ENCODE measurements around the gene NSMF.

Gene NSMF

DNA sequence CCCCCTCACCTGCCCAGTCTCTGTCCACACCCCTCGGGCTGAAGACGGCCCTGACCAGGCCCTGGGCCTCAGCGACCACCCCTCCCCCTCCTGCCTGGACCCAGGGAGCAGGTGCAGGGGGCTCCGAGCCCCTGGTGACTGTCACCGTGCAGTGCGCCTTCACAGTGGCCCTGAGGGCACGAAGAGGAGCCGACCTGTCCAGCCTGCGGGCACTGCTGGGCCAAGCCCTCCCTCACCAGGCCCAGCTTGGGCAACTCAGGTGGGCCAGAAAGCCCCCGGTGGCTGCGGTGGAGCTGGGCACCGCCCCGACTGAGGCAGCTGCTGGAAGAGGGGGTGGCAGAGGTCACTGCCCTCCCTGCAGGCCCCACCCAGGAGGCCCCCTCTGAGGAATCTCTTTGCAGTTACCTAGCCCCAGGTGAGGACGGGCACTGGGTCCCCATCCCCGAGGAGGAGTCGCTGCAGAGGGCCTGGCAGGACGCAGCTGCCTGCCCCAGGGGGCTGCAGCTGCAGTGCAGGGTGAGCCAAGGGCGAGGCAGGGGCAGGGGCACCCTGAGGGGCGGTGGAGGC is 25.7 kb downstream of the NSMF start:
- no peak for DNase-seq (ENCODE audit: low read depth)

DNA sequence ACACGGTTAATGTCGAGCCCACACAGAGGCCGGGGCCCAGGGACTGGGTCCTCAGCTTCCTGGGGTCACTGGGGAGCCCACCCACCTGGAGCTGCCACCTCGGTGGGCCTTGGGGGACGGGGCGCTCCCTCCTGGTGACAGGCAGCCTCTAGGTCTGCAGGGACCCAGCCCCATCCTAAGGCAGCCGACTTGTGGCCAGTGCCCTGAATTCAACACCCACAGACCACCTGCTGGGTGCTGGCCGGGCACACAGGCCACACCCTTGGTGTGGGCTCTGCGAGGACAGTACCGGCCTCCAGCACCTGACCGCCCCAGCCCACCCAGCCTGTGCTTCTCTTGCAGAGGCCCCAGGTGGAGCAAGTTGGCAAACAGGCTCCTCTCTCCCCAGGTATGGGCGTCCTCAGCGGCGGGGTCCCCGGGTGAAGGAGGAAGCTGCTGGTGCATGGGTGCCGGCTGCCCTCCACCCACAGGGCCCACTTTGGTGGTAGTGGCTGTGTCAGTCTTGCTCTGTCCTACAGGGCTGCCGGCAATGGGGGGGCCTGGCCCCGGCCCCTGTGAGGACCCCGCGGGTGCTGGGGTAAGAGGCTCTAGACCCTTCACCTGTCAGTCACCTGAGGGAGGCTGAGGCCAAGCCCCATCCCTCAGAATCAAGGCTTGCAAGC is 26.3 kb downstream of the NSMF start:
- no peak for DNase-seq (ENCODE audit: low read depth)

DNA sequence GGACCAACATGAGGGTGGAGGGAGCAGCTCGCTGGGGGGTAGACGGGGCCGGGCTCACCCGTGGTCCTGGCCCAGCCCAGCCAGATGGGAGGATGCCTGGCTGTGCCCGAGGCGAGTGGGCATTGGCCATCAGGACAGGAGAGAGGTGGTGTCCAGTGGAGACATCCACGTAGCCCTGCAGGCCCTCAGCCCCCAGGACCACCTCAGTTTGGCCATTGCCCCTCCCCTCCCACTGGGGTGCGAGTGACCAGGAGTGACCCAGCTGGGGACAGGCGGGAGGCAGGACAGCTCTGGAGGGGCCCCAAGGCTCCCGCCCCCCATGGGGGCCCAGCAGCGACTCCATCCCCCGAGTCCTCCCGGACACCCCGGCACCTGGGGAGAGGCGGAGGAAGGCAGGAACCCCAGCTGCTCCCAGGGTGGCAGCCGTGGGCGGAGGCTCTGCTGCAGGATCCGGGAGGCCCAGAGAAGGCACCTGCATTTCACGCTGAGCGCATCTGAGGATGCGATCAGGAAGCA is 27.7 kb downstream of the NSMF start:
- no peak for DNase-seq (ENCODE audit: low read depth)

DNA sequence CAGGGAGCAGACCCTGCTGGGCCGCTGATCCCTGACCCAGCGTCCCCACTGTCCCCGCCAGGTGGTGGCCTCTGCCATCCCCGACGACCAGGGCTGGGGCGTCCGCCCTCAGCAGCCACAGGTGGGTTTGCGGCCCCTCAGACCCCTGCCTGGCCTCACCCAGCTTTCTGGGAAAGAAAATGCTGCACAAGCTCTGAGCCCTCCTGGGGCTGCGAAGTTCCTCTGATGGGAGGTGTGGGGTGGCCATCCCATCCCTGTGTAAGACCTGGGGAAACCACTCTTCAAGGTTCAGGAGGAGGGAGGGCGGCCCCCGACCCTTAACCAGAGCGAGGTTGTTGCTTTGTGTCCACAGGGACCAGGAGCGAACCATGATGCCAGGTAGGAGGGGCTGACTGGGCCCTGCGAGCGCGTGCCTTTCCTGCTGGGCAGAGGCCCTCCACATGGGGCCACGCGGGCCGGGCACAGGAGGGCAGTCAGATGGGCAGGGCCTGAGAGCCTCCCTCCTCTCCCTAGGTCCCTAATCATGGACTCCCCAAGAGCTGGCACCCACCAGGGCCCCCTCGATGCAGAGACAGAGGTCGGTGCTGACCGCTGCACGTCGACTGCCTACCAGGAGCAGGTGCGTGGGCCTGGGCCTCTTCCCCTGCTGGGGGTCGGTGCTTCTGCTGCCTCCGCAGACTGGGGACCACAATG is 28.3 kb downstream of the NSMF start:
- no peak for DNase-seq (ENCODE audit: low read depth)

DNA sequence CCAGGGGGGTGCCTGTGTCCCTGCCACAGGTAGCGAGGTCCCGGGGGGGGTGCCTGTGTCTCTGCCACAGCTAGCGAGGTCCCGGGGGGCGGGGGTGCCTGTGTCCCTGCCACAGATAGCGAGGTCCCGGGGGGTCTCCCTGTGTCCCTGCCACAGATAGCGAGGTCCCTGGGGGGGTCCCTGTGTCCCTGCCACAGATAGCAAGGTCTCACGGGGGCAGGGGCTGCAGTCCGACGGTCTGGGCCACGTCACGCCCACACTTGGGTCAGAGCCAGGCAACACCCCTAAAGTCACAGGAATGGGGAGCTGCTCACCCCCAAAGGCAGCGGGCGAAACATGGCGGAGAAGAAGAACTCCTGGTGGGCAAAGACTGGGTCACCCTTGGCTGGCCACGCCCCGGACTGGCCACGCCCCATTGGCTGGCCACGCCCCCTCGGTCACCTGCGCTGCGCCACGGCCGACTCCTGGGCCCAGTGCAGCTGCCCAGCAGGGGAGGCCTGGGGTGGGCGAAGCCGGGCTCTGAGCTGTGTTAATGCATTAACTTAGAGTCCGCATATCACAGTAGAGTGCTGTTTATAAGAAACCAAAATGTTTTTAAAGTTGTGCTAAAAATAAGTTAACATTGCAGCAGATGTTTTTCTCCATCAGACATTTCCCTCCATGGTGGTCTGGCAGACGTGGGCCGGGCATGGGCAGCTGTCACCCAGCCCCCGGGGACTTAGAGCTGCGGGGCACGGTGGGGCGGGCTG is 29.0 kb downstream of the NSMF start:
- no peak for DNase-seq (ENCODE audit: low read depth)

DNA sequence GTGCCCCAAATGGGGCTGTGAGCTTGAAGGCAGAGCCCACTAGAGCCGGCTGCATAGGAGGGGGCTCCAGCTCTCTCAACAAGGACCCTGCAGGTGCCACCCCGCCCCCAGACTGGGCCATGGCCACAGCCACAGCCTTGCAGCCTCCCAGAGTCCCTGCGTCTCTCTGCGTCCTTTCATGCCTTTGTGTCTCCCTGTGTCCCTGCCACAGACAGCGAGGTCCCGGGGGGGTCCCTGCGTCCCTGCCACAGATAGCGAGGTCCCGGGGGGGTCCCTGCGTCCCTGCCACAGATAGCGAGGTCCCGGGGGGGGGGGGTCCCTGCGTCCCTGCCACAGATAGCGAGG is 29.6 kb downstream of the NSMF start:
- DNase-seq (ENCODE audit: low read depth), result no peak

DNA sequence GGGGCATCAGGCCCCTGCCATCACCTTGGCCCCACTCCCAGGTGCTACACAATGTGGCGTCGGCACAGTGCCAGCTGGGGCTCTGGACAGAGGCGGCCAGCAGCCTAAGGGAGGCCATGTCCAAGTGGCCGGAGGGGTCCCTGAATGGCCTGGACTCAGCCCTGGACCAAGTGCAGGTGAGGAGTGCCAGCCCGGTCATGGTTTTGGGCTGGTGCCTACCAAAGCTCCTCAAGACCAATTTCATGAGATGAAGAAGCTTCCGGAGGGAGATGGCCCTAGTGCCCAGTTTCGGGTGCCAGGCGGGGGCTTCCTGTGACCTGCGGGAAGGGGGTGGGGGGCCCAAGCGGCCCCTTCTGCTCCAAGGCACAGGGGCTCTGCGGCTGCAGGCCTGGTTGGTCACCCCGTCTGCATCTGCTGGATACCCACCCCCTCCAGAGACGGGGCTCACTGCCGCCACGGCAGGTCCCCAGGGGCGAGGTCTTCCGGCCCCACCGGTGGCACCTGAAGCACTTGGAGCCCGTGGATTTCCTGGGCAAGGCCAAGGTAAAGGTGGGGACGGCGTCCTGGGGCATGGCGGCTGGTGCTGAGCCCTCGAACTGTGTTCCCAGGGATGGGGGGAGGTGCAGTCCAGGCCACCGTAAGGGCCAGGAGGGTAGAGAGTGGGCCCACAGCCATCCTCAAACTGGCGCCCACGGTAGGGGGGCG is 30.1 kb downstream of the NSMF start:
- no peak for DNase-seq (ENCODE audit: low read depth)

DNA sequence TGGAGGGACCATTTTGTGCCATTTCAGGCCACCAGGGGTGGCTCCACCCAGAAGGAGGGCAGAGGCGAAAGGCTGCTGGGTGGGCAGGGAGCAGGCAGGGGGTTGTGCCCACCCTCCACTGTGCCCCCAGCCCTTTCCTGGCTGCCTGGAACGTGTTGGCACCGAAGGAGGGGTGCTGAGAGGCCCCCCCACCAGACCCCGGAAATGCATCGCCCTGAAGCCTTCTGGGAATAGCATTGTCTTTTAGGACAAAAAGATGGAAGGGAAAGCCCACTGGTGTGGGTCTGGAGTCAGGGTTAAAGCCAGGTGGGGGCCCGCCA is 30.9 kb downstream of the NSMF start:
- DNase-seq (ENCODE audit: low read depth), result no peak

DNA sequence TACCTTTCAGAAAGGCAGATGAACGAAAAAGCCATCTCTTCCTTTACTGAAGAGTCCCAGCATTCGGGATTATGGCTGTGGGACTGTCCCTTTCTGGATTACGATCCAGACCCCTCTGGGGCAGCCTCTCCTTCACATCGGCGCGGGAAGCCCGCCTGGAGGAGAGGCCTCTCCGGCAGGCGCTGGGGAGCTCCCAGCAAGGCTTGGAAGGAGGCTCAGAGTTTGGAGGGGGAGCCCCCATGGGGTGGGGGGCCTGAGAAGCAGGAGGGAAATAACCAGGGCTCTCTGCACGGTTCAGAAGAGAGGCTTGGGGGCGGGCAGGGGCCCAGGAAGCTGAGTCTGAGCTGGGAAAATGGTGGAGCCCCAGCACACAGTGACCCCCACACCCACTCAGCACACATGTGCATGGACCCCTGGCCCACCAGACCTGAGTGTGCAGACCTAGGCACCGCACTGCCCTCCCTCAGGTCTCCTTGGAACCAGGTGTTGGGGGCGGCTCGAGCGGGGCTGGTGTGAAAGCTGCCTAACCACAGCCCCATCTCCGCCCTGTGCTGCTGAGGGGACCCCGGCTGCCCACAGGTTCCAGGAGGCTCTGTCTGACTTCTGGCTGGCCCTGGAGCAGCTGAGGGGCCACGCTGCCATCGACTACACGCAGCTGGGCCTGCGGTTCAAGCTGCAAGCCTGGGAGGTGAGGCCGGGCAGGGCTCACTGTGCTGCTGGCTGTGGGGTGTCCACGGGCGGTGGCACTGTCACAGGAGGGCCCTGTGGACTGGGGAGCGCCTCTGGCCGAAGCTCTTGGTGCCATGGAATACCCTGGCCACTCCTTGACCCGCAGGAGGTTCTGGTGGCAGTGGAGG is 31.5 kb downstream of the NSMF start:
- DNase-seq (ENCODE audit: low read depth), result no peak

DNA sequence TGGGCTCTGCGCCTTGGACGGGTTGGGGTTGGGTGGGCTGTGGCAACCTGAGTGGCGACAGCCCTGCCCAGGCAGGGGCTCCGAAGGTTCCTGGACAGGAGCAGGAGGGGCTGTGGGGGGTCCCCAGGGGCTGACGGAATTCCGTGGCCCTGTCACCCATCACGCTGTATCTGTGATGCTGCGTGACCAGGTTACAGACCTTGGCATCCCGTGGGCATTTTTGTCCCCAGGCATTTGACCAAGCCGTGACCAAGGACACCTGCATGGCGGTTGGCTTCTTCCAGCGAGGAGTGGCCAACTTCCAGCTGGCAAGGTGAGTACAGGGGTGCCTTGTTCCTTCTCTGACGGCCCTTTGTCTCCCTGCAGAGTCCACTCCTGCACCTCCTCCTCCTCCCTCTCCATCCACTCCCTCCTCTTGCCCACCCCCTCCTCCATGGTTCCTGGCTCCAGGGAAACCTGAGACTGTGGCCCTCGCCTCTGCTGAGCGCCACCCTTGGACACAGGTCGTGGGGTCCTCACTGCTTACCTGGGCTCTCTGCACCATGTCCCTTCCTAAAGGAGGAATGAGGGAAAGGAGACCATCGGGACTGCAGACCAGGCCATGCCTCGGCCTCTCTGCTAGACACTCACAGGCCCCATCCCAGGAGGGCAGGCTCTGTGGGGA is 33.0 kb downstream of the NSMF start:
- DNase-seq (ENCODE audit: low read depth), result no peak

DNA sequence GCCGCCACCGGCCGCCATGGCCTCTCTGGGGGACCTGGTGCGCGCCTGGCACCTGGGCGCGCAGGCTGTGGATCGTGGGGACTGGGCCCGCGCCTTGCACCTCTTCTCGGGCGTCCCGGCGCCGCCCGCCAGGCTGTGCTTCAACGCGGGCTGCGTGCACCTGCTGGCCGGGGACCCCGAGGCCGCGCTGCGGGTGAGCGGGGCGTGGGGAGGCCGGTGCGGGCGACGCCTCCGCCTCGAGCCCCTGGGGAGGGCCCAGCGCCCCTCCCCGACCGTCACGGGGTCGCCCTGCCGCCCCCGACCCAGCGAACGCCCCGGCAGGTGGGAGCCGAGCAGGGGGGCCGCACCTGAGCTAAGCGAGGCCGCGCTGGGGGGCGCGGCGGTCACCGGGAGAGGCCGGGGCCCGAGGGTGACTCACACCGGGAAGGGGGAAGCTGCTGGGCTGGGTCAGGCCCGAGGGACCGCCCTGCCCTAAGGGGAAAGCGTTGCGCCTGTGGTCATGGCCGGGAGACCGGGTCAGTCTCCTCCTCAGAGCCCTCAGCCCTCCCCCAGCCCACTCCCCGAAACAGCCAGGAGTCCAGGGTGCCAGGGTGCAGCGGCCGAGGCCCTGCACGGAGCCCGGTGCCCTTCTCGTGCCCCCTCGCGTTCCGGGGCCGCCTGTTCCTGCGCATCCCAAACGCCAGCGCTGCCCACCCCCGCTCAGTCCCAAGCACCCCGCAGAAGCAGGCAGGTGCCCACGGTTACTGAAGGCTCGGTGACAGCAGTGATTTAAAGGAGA is 35.4 kb downstream of the NSMF start:
- no peak for DNase-seq (ENCODE audit: low read depth)

DNA sequence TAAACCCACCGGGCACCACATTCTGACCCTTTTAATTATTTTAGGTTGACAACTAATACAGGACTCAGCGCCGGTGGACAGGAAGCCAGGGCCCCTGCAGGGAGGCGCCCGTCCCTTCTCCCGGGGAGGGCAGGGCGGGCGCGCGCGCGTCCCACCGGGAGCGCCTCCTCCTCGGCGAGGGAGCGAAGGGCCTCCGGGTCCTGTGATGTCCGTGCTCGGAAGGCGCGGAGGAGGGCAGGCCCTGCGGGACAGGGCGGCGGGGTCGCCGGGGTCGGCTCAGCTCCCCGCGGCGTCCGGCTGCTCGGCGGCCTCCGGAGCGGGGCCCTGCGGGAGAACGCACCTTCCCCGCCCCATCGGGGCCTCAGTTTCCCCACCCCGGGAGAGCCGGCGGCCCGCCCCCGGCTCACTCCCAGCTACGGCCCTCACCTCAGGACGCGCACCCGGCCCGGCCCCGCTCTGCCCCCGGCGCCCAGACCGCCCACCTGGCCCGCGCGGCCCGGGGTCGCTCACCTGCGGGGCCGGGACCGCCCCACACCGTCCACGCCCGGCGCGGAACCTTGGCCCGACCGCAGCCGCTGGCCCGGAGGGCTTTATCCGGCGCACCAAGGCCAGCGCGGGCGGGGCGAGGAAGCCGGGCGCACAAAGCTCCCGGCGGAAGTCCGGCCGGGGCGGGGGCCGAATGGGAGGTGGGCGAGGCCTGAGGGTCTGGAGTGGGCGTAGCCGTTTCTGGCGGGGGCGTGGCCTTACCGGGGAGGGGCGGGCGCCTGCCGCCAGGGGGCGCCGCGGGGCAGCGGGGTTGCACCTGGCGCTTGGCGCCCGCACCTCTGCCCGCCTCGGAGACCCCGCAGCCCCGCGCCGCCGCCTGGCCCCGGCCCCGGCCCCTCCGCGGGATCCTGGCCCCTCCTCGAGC is 36.3 kb downstream of the NSMF start, which contains the start of the genes EXD3 and NOXA1:
EXD3 (minus strand) TSS at position 559 of the 910 bp plus-strand sequence. CDS start 27,805 bp downstream, outside the sequence.
NOXA1 (plus strand) TSS at position 790 of the 910 bp plus-strand sequence. CDS start 137 bp downstream, outside the sequence.
- peak; percentile 87 for DNase-seq (ENCODE audit: low read depth)

DNA sequence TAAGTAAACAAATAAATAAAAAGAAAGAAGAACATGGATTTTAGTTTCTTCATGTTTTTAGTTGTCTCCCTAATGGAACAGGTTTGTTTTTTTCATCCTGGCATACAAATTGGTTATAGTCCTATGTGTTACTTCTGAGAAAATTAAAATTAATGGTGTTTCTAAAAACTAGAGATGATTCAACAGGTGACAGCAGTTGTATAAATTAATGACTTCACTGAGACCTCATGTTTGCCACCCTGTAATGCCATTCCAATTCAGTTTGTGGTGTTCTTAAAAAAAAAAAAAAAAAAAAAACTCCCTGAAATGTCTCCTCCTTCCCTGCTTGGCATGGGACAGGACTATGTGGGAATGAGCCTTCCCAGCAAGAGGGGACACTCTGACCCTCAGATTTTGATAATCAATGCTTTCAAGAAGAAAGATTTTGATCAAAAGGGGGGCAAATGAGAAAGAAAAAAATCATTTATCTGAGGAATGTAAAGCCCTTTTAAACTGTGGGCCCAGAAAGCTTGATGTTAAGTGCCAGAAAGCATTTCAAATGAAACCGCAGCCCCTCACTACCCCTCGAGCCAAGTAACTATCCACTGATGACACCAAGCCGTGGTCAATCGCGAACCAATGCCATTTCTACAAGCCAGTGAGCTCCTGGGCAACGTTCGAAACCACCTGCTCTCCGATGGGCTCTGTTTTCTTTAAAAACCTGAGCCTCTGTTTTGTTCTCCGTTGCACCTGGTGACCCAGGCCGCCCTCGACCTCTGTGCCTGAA is 37.1 kb downstream of the NSMF start:
- no peak for DNase-seq (ENCODE audit: low read depth)

DNA sequence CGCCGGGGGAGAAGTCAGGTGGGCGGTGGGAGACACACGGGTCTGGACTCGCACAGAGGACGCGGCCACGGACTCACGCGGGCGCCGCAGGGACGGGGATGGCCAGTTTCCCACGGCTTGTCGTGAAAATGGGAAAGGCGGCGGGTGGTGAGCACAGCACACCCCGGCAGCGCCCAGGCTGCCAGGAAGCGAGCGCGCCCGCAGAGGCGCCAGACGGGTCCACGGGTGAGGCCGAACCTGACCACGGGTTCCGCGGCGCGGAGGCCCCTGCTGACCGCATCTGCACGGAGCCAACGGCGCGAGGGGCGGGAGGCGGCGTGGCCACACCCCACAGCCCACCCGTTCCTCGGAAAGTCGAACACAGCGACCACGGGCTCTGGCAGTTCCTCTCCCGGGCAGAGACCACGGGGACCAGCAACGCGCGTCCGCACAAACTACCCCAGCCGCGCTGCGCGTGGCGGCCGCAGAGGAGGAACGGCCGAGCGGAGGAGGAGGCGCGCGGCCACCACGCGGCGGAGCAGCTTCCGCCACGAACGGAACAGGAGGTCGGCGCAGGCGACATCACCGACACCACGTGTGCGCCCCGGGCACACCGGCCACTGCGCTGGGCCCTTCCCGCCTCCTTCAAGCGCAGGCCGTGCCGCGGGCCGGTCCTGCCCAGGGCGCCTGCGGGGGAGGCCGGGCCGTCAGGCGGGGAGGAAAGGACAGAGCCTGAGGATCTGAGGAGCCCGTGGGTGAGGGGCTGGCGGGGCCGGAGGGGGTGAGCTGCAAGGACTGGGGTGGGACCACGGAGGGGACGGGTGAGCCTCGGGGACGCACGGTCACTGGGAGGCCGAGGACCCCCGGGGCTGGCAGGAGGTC is 41.7 kb downstream of the NSMF start:
- no peak for DNase-seq (ENCODE audit: low read depth)

DNA sequence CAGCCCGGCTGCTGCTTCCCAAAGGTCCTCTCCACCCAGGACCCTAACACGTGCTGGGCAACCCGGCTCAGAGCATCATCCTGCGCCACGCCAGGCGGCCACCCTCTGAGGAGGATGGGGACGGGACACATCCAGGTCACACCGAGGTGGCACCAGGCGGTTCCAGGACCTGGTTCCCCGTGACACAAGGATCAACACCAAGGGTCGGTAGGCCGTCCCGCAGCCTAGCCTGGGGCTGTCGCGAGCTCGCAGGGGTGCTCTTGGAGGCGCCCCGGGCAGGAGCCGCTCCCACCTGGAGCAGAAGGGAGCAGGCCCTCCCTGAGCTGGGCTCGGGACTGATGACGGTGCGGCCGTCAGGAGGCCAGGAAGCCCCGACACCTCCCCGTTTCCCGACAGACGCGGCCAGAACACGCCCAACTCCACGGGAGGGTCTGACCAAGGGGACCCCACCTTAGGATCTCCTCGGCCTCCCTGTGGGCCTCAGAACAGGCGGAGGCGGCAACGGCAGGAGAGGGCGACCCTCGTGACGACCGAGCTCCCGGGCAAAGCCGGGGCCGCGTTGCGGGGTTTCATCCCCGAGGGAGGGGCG is 42.5 kb downstream of the NSMF start:
- DNase-seq (ENCODE audit: low read depth), result no peak

DNA sequence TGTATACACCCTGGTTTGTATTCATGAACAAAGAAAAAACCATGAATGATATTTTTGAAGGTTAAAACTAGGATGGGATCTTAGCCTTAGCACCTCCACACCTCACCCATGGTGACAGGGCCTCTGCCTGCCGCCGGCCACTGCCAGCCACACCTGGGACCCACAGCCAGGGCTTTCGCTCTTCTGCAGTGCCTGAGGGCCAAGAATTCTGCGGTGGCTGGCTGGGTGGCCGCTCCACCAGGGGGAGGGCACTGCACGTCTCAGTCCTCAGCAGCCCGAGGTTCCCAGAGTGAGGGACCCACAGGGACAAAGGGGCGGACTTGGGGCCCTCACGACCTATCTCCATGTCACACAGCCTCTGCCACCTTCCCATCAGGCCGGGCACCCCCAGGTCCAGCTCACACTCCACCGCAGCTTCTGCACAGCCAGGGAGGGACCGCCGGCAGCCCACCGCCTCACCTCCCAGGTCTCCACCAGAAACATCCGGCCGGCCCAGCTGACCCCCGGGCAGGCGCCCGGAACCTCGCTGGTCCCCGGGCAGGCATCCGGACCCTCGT is 43.0 kb downstream of the NSMF start:
- DNase-seq (ENCODE audit: low read depth), result no peak
